ENCODE measurements around the gene ANKRD33B. TPM values are rescaled to one million over a fixed set of nuclear protein-coding genes. Genes with fewer than 3 reads are reported as not detected.

Gene ANKRD33B
- total and polyA plus RNA-seq, 2 of the 8 experiments (the other 6 are each of a cell fraction or from before 2014, with no cell fraction given): 6.9 to 20.6 TPM

DNA sequence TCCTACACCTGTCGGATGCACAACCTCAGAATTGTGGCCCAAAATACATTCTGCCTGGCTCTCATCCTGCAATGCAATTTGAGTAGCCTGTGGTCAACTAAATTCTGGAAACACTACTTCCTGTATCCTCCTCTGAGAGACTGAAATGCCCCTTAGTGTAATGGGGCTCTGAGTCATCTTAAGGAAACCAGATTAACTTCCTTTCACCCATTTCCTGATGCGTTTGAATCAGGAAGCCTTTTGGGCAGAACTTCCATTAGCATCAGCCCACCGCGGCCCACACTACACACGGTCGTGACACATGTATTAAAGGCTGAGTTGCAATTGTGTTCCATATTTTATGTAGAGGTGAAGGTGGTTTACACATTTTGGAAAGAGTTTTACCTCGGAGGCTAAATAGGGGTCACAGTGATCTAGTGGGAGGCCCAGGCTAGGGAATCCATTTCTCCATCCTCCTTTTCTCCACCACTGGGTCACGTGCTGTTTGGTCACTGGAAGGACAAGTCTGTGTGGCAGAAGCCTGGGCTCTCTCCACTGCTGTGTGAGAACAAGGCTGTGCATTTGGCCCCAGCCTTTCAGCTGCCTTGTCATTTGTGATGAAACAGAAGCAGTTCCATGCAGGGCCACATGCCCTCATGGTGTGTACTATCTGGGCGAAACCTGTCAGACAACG, 141.2 kb downstream of the ANKRD33B start (continued):
- TF ChIP-seq, protein P1, sequence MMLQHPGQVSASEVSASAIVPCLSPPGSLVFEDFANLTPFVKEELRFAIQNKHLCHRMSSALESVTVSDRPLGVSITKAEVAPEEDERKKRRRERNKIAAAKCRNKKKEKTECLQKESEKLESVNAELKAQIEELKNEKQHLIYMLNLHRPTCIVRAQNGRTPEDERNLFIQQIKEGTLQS (IDR thresholded peaks at IDR 0.05; ENCODE audit: insufficient read depth, low read depth, low read length): no peak
